ENCODE results near the gene AAK1.
"Not testable (repeated sequence)": the region's sequence is repeated elsewhere in the genome, so short reads cannot be mapped to it uniquely, and the experiment has no call there.

AAK1 gene

GRCh38 chr2:69449906-69450305, 193.6 kb downstream of the AAK1 start:
- no peak for DNase-seq (ENCODE audit: low read depth)

GRCh38 chr2:69443673-69444072, 199.9 kb downstream of the AAK1 start:
- DNase-seq (ENCODE audit: low read depth) = not testable (repeated sequence)

DNA sequence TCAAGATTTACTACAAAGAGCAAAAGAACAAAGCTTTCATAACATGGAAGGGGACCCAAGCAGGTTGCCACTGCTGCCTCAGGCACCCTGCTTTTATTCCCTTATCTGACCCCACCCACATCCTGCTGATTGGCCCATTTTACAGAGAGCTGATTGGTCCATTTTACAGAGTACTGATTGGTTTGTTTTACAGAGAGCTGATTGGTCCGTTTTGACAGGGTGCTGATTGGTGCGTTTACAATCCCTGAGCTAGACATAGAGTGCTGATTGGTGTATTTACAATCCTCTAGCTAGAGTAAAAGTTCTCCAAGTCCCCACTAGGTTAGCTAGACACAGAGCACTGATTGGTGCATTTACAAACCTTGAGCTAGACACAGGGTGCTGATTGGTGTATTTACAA, 204.0 kb downstream of the AAK1 start:
- DNase-seq (ENCODE audit: low read depth) = not testable (repeated sequence)

DNA sequence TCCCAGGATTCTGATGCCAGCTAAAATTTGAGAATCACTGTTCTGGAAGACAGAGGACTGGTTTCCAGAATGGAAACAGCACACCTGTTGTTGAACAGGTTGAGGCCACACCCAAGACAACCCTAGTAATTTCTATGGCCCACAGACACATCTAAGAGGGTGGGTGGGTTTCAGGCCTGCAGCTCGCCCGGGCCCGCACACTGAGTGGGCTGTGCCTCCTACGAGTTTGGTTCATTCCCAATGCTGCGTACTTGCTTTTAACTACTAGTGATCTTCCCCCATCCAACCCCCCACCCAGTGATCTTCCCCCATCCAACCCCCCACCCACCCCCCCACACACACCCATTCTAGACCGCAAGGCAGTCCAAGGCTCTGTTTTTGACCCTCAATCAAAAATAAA, 205.0 kb downstream of the AAK1 start:
- DNase-seq (ENCODE audit: low read depth) = no peak

GRCh38 chr2:69437751-69438154, 205.8 kb downstream of the AAK1 start:
- DNase-seq (ENCODE audit: low read depth) = peak; percentile 1

DNA sequence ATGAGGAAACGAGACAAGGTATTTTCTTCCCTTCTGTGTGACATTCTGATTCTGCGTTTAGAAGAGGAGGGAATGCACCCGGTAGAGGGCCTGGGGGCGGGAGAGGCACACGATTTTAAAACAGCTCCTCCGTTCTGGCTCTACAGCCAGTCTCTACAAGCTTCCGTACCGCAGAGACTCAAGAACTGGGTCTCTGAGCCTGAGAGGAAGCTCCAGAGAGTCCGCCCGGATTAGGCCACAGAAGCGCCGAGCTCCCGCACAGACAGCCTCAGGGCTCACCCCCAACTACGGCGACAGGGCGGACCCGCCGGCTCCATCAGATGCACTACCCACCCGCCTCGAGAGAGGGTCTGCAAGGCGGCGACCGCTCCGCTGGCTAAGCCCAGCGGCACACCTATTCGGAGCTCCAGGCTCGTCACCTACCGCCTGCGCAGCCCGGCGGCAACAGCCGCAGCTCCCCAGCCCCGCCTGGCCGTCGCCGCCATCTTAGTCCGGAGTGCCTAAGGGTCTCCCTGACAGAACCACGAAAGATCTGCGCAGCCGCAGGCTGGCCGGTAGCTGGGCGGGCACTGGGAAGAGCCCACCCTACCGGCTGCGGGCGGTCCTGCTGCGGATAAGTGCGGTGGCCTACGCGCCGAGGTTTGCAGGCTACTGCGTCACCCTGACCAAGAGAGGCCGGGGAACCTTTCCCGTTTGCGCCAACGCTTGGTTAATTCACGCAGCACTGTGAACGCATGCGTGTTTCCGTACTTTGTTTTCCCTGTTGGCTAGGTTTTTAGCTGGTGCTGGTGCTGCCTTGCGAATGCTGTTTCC, 206.4 kb downstream of the AAK1 start, which contains the start of gene NFU1:
Gene NFU1, minus strand, starts transcription at position 498 of the 813 bp plus-strand sequence. Its CDS starts 13 bp downstream, at position 485.
- DNase-seq (ENCODE audit: low read depth) = peak; percentile 66

DNA sequence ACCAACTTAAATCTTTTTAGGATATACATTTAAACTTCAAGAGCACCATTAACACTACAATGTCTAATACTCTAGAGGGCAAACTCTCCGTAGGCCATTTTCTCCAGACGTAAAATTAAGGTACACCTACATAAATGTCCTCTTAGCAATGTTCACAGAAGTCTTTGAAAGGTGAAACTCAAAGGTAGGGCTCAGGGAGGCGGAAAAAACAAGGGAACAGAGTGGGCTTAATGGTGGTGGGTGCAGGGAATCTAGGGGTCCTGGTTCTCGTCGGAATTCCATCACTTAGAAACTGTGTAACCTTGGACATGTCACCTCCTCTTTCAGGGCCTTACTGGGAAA, 207.0 kb downstream of the AAK1 start:
- no peak for DNase-seq (ENCODE audit: low read depth)

- no peak for DNase-seq (ENCODE audit: low read depth)
These were observed 208.8 kb downstream of the AAK1 start for GRCh38 chr2:69434753-69435152.

DNA sequence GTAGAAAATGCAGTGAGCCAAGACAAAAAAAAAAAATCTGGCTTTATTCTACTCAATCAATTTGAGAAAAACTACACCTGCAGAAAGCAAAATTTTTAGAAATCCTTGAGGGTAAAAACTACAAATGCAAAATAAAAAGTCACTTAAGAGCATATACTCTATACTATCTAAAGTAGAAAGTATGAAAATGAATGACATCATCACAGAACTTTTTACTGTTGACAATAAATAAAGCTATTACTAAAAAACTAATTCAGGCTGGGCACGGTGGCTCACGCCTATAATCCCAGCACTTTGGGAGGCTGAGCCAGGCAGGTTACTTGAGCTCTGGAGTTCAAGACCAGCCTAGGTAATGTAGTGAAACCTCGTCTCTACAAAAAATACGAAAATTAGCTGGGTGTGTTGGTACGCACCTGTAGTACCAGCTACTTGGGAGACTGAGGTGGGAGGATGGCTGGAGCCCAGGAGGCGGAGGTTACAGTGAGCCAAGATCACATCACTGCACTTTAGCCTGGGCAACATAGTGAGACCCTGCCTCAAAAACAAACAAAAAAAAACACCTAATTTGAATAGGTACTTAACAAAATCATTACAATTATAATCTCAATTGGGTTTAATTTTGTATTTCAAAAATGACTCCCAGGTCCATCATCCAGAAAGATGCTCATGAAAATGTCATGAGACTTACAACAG, 213.9 kb downstream of the AAK1 start:
- no peak for DNase-seq (ENCODE audit: low read depth)

- DNase-seq (ENCODE audit: low read depth) = no peak
These were observed 214.6 kb downstream of the AAK1 start for GRCh38 chr2:69428981-69429380.

GRCh38 chr2:69424419-69424818, 219.1 kb downstream of the AAK1 start:
- no peak for DNase-seq (ENCODE audit: low read depth)

DNA sequence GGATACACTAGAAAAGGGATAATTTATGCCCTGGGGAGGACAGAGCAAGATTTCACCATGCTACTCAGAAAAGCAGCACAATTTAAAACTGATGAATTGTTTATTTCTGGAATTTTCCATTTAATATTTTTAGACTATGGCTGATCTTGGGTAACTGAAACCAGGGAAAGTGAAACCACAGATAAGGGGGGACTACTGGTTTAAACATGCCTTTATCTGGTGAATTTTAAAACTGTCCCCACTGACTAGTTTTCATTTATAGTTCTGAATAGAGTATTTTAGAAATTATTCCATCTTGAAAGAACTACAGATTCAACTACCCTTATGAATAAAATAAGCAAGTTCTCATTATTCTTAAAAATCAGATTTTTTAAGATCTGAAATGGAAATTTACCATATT, 221.3 kb downstream of the AAK1 start:
- no peak for DNase-seq (ENCODE audit: low read depth)

- not testable (repeated sequence) for DNase-seq (ENCODE audit: low read depth)
These were observed 224.4 kb downstream of the AAK1 start for GRCh38 chr2:69419111-69419510.

DNA sequence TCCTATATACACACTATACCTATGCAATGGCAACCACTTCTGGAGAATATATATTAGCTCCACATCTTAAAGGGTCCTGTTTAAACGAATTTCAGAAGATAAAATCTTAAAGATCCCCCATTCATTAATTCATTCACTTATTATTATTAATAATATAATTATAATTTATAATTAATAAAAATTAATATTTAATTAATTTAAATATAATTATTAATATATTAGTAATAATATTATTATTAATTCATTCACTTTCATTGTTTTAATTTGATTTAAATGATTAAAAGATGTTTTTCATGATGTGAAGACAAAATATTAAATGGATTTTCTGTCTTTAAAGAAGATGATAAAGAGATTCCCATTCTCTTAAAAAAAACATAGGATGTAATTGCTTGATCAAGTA, 227.4 kb downstream of the AAK1 start:
- DNase-seq (ENCODE audit: low read depth) = no peak

Data from stimulated activated CD8-positive, alpha-beta memory T cell treated with anti-CD3 and anti-CD28 coated beads, Interleukin-15, amount 100 ng/mL, for 24 hours (primary cell).